ENCODE results near the gene TSPAN6. TPM values are rescaled to one million over a fixed set of nuclear protein-coding genes. Genes with fewer than 3 reads are reported as not detected.

The TSPAN6 gene
- total and polyA plus RNA-seq, 2 of the 13 experiments (the other 11 are each of a cell fraction or from before 2014, with no cell fraction given): 78.9 to 133 TPM

GRCh38 chrX:100649550-100650356 lies 13.1 kb upstream of the TSPAN6 start (continued):
- TF ChIP-seq NONO (IDR thresholded peaks at IDR 0.05) (no peak), NONO (CRISPR knock-in tag; conservative IDR thresholded peaks at IDR 0.05) (peak; percentile 41; the same call in 1 of the 2 replicates), RBM22 (optimal IDR thresholded peaks at IDR 0.05; ENCODE audit: low read length) (no peak), ZNF143 (CRISPR knock-in tag; IDR thresholded peaks at IDR 0.05) (no peak), E2F5 (CRISPR knock-in tag; conservative IDR thresholded peaks at IDR 0.05) (no peak), ZNF784 (CRISPR knock-in tag; IDR thresholded peaks at IDR 0.05; ENCODE audit: borderline replicate concordance) (no peak), ZNF609 (CRISPR knock-in tag; IDR thresholded peaks at IDR 0.05; ENCODE audit: borderline replicate concordance) (peak; percentile 34; the same call in 1 of the 2 replicates), ZNF577 (CRISPR knock-in tag; IDR thresholded peaks at IDR 0.05; ENCODE audit: borderline replicate concordance, low read depth) (no peak), FOXA3 (CRISPR knock-in tag; IDR thresholded peaks at IDR 0.05) (peak; percentile 67), HIVEP1 (CRISPR knock-in tag; IDR thresholded peaks at IDR 0.05) (no peak), MLLT10 (CRISPR knock-in tag; IDR thresholded peaks at IDR 0.05) (no peak), ZKSCAN8 (CRISPR knock-in tag; IDR thresholded peaks at IDR 0.05; ENCODE audit: borderline replicate concordance) (no peak), ZNF564 (CRISPR knock-in tag; IDR thresholded peaks at IDR 0.05) (no peak), ZNF572 (CRISPR knock-in tag; IDR thresholded peaks at IDR 0.05) (no peak), NR2F6 (IDR thresholded peaks at IDR 0.05) (peak; percentile 53; the same call in 1 of the 2 replicates), NR2F6 (CRISPR knock-in tag; IDR thresholded peaks at IDR 0.05) (0 out of 2 replicates have a peak, but pooled peaks have one; percentile 34), ZNF441 (CRISPR knock-in tag; IDR thresholded peaks at IDR 0.05; ENCODE audit: borderline replicate concordance) (no peak), ZFP36 (IDR thresholded peaks at IDR 0.05; ENCODE audit: borderline replicate concordance, low read depth, low read length, partially characterized antibody) (no peak)
- TF ChIP-seq, protein P1, sequence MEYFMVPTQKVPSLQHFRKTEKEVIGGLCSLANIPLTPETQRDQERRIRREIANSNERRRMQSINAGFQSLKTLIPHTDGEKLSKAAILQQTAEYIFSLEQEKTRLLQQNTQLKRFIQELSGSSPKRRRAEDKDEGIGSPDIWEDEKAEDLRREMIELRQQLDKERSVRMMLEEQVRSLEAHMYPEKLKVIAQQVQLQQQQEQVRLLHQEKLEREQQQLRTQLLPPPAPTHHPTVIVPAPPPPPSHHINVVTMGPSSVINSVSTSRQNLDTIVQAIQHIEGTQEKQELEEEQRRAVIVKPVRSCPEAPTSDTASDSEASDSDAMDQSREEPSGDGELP (IDR thresholded peaks at IDR 0.05; ENCODE audit: borderline replicate concordance, low read depth): peak; percentile 72; the same call in 1 of the 2 replicates
- TF ChIP-seq, protein P2, sequence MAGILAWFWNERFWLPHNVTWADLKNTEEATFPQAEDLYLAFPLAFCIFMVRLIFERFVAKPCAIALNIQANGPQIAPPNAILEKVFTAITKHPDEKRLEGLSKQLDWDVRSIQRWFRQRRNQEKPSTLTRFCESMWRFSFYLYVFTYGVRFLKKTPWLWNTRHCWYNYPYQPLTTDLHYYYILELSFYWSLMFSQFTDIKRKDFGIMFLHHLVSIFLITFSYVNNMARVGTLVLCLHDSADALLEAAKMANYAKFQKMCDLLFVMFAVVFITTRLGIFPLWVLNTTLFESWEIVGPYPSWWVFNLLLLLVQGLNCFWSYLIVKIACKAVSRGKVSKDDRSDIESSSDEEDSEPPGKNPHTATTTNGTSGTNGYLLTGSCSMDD (CRISPR knock-in tag; IDR thresholded peaks at IDR 0.05): no peak

Data from HepG2 (cell line).